H9 (cell line): ENCODE data around the gene KIF23. TPM values are rescaled to one million over a fixed set of nuclear protein-coding genes. Genes with fewer than 3 reads are reported as not detected.

Source experiments
- DNase-seq: peaks from one replicate; pipeline ENCODE4 v3.0.0-alpha.2; 2017
- H2AFZ ChIP-seq: one replicate; pipeline ENCODE4 v1.6.1; 2013; ENCODE audit warnings: mild to moderate bottlenecking, low read length, control low read depth, moderate library complexity
- H2AK5ac ChIP-seq: 2 replicates; pipeline ENCODE4 v1.6.1; 2013; ENCODE audit warnings: low read length, control low read depth, mixed read lengths; ENCODE audit not compliant: insufficient read length
- H2BK120ac ChIP-seq: one replicate; pipeline ENCODE4 v1.6.1; 2013; ENCODE audit warnings: low read depth, mild to moderate bottlenecking, low read length, control low read depth, inconsistent platforms; ENCODE audit not compliant: poor library complexity, severe bottlenecking
- H2BK12ac ChIP-seq: 2 replicates; pipeline ENCODE4 v1.6.1; 2013; ENCODE audit warnings: low read length, control low read depth, mixed read lengths, low read depth; ENCODE audit not compliant: insufficient read length
- H2BK15ac ChIP-seq: 2 replicates; pipeline ENCODE4 v1.6.1; 2013; ENCODE audit warnings: low read depth, low read length, control low read depth
- H2BK20ac ChIP-seq: one replicate; pipeline ENCODE4 v1.6.1; 2013; ENCODE audit warnings: low read depth, mild to moderate bottlenecking, low read length, control low read depth, inconsistent platforms; ENCODE audit not compliant: poor library complexity, severe bottlenecking
- H2BK5ac ChIP-seq: 2 replicates; pipeline ENCODE4 v1.6.1; 2013; ENCODE audit warnings: low read length, control low read depth, mixed read lengths; ENCODE audit not compliant: insufficient read length
- H3K14ac ChIP-seq: 2 replicates; pipeline ENCODE4 v1.6.1; 2013; ENCODE audit warnings: low read length, control low read depth; ENCODE audit not compliant: insufficient read depth
- H3K18ac ChIP-seq: 2 replicates; pipeline ENCODE4 v1.6.1; 2013; ENCODE audit warnings: low read depth, mild to moderate bottlenecking, mixed read lengths, low read length, control low read depth; ENCODE audit not compliant: insufficient read length
- H3K23ac ChIP-seq: 2 replicates; pipeline ENCODE4 v1.6.1; 2013; ENCODE audit warnings: low read length, control low read depth, mixed read lengths, low read depth; ENCODE audit not compliant: insufficient read length
- H3K23me2 ChIP-seq: 2 replicates; pipeline ENCODE4 v1.6.1; 2013; ENCODE audit warnings: low read depth, mild to moderate bottlenecking, mixed read lengths, low read length, control low read depth; ENCODE audit not compliant: insufficient read length, poor library complexity, severe bottlenecking
- H3K27ac ChIP-seq: 2 replicates; pipeline ENCODE4 v1.5.1; 2013; ENCODE audit warnings: low read length, control low read depth, mixed read lengths, low read depth; ENCODE audit not compliant: insufficient read length
- H3K27me3 ChIP-seq: 2 replicates; pipeline ENCODE4 v1.6.1; 2013; ENCODE audit warnings: low read length, control low read depth, inconsistent platforms; ENCODE audit not compliant: insufficient read depth
- H3K4ac ChIP-seq: 2 replicates; pipeline ENCODE4 v1.6.1; 2013; ENCODE audit warnings: low read depth, mild to moderate bottlenecking, control low read depth, inconsistent platforms, low read length, moderate library complexity
- H3K4me1 ChIP-seq: 2 replicates; pipeline ENCODE4 v1.6.1; 2013; ENCODE audit warnings: low read length, control low read depth, inconsistent platforms; ENCODE audit not compliant: insufficient read depth
- H3K4me2 ChIP-seq: 2 replicates; pipeline ENCODE4 v1.6.1; 2013; ENCODE audit warnings: low read length, control low read depth, mixed read lengths; ENCODE audit not compliant: insufficient read length, insufficient read depth
- H3K56ac ChIP-seq: 2 replicates; pipeline ENCODE4 v1.6.1; 2013; ENCODE audit warnings: low read depth, mild to moderate bottlenecking, mixed read lengths, low read length, control low read depth; ENCODE audit not compliant: insufficient read length
- H3K79me1 ChIP-seq: 2 replicates; pipeline ENCODE4 v1.6.1; 2013; ENCODE audit warnings: low read depth, mild to moderate bottlenecking, moderate library complexity, low read length, control low read depth, inconsistent platforms; ENCODE audit not compliant: insufficient read depth, poor library complexity, severe bottlenecking
- H3K79me2 ChIP-seq: 2 replicates; pipeline ENCODE4 v1.6.1; 2013; ENCODE audit warnings: low read length, control low read depth, inconsistent platforms; ENCODE audit not compliant: insufficient read depth
- H3K9ac ChIP-seq: 2 replicates; pipeline ENCODE4 v1.6.1; 2013; ENCODE audit warnings: low read length, control low read depth, mixed read lengths; ENCODE audit not compliant: insufficient read length; ENCODE audit errors: extremely low read depth
- H3K9me3 ChIP-seq: one replicate; pipeline ENCODE4 v1.6.1; 2013; ENCODE audit warnings: low read depth, low read length, inconsistent platforms; ENCODE audit not compliant: control insufficient read depth
- H3T11ph ChIP-seq: one replicate; pipeline ENCODE4 v1.6.1; 2013; ENCODE audit warnings: mild to moderate bottlenecking, low read length, control low read depth, inconsistent platforms
- H4K20me1 ChIP-seq: one replicate; pipeline ENCODE4 v1.6.1; 2013; ENCODE audit not compliant: control insufficient read depth, insufficient read length, insufficient read depth
- H4K5ac ChIP-seq: 2 replicates; pipeline ENCODE4 v1.6.1; 2013; ENCODE audit warnings: low read depth, mild to moderate bottlenecking, mixed read lengths, low read length, control low read depth; ENCODE audit not compliant: insufficient read length
- H4K8ac ChIP-seq: replicated peaks from 2 replicates; pipeline ENCODE4 v1.6.1; 2013; ENCODE audit warnings: low read length, control low read depth, mixed read lengths, low read depth; ENCODE audit not compliant: insufficient read length
- H4K91ac ChIP-seq: 2 replicates; pipeline ENCODE4 v1.6.1; 2013; ENCODE audit warnings: low read depth, mild to moderate bottlenecking, moderate library complexity, mixed read lengths, low read length, control low read depth; ENCODE audit not compliant: insufficient read length
- H3K27ac Mint-ChIP-seq, 3 experiments: 2 replicates in 2 of 3; 3 replicates in 1 of 3; pipeline ENCODE4 v1.8.0; 2020 to 2021; ENCODE audit warnings: mixed read lengths in 3 of 3, mild to moderate bottlenecking in 1 of 3, moderate library complexity in 1 of 3
- H3K27me3 Mint-ChIP-seq: 2 replicates; pipeline ENCODE4 v1.8.0; 2021; ENCODE audit warnings: low read depth, mild to moderate bottlenecking, moderate library complexity, mixed read lengths
- H3K36me3 Mint-ChIP-seq, 3 experiments: 2 replicates in 2 of 3; 3 replicates in 1 of 3; pipeline ENCODE4 v1.8.0; 2020 to 2021; ENCODE audit warnings: low read depth in 3 of 3, mixed read lengths in 3 of 3; ENCODE audit not compliant: insufficient read depth in 1 of 3
- H3K4me1 Mint-ChIP-seq, 2 experiments: 2 replicates each; pipeline ENCODE4 v1.8.0; 2020; ENCODE audit warnings: mixed read lengths in 2 of 2
- H3K4me3 Mint-ChIP-seq, 2 experiments: 2 replicates in 1 of 2; 3 replicates in 1 of 2; pipeline ENCODE4 v1.8.0; 2020 to 2021; ENCODE audit warnings: mild to moderate bottlenecking in 2 of 2, mixed read lengths in 2 of 2, moderate library complexity in 1 of 2
- H3K9me3 Mint-ChIP-seq, 2 experiments: 2 replicates in 1 of 2; 3 replicates in 1 of 2; pipeline ENCODE4 v1.8.0; 2020; ENCODE audit warnings: mild to moderate bottlenecking in 2 of 2, mixed read lengths in 2 of 2, moderate library complexity in 1 of 2
- WGBS: extraction: QIAGEN DNeasy Blood & Tissue Kit; methylation state at CpG from one replicate; pipeline ENCODE4 v1.1.7; 2013; ENCODE audit warnings: missing lambda C conversion rate, low lambda C conversion rate, mixed read lengths; ENCODE audit not compliant: insufficient read length; ENCODE audit errors: extremely low coverage; 5-methylcytosine and 5-hydroxymethylcytosine counted together
- total RNA-seq: library from RNA; stranded (reverse); gene quantifications from 2 replicates; pipeline ENCODE4 v1.2.1, GENCODE V29; 2021
- TF ChIP-seq, protein P1 (sequence below): fragments of 200-600 bp; sonication (generic); conservative IDR thresholded peaks from 3 replicates; pipeline ENCODE4 v1.8.0; 2021; ENCODE audit warnings: antibody characterized with exemption, mild to moderate bottlenecking

KIF23 gene
- total RNA-seq, 1 experiment from 2014 or later = 55.4 TPM

DNA sequence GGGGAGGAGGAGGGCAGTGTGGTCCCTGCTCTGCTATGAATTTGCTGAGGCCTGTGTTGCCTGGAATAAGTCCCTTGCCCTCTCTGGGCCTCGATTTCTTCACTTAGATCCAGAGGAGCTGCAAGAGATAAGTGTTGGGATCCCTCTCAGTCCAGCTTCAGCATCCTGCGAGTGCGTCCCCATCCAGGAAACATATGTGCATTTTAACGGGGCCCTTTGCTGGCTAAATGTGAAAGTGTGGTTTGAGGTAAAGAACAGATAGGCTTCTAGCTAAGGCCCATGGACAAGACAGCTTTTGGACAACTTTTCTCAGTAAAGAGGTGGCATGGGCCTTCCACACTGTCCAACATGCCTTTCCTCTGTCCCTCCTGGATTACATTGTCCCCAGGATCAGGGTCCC is 64.9 kb downstream of the KIF23 start:
- Histone ChIP-seq H3K4me1 (no peaks in the 10 kb centered on the region), H3K9me3 (no peaks in the 10 kb centered on the region), H4K5ac (no peak overlapping the region), H3K79me2 (no peaks in the 10 kb centered on the region), H2BK15ac (no peak overlapping the region), H3K23me2 (no peaks in the 10 kb centered on the region), H3K18ac (no peak overlapping the region), H3K9ac (no peak overlapping the region), H2BK12ac (no peak overlapping the region), H3K79me1 (no peaks in the 10 kb centered on the region), H2AK5ac (no peak overlapping the region), H2BK20ac (no peak overlapping the region), H2BK120ac (no peak overlapping the region), H3K27ac (no peak overlapping the region), H3K23ac (no peak overlapping the region), H4K20me1 (no peaks in the 10 kb centered on the region), H4K8ac (no peak overlapping the region), H2BK5ac (no peak overlapping the region), H4K91ac (no peak overlapping the region), H3K4ac (no peak overlapping the region), H3T11ph (no peak overlapping the region), H2AFZ (no peak overlapping the region), H3K4me2 (no peak overlapping the region), H3K27me3 (no peaks in the 10 kb centered on the region; the same call in 1 of the 2 replicates), H3K56ac (no peak overlapping the region), H3K14ac (no peak overlapping the region)
- H3K4me3 Mint-ChIP-seq = no peak overlapping the region
- DNase-seq = no peak
- no peaks in the 10 kb centered on the region for H3K4me1 Mint-ChIP-seq
- TF ChIP-seq, protein P1, sequence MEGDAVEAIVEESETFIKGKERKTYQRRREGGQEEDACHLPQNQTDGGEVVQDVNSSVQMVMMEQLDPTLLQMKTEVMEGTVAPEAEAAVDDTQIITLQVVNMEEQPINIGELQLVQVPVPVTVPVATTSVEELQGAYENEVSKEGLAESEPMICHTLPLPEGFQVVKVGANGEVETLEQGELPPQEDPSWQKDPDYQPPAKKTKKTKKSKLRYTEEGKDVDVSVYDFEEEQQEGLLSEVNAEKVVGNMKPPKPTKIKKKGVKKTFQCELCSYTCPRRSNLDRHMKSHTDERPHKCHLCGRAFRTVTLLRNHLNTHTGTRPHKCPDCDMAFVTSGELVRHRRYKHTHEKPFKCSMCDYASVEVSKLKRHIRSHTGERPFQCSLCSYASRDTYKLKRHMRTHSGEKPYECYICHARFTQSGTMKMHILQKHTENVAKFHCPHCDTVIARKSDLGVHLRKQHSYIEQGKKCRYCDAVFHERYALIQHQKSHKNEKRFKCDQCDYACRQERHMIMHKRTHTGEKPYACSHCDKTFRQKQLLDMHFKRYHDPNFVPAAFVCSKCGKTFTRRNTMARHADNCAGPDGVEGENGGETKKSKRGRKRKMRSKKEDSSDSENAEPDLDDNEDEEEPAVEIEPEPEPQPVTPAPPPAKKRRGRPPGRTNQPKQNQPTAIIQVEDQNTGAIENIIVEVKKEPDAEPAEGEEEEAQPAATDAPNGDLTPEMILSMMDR = no peak
- peaks cover 2% of the 10 kb centered on the region for H3K27me3 Mint-ChIP-seq
- no CpG with 5 or more reads among the region's 4 CpGs for WGBS
- peaks cover 1 to 12% (median 3%) of the 10 kb centered on the region in 3 experiments; a peak in 4 of 7 replicates for H3K36me3 Mint-ChIP-seq
- no peak overlapping the region for H3K27ac Mint-ChIP-seq
- H3K9me3 Mint-ChIP-seq = peaks cover 8 to 9% of the 10 kb centered on the region in 2 experiments
